DLD1 (cell line): ENCODE data around the gene ONECUT2.
"Not testable (repeated sequence)": the region's sequence is repeated elsewhere in the genome, so short reads cannot be mapped to it uniquely, and the experiment has no call there.

ENCODE experiments used
- in situ Hi-C: cut with HindIII; loops from 2 replicates; pipeline ENCODE4 v1.10.0; 2017; ENCODE audit warnings: low sequenced_read_pairs

The ONECUT2 gene

DNA sequence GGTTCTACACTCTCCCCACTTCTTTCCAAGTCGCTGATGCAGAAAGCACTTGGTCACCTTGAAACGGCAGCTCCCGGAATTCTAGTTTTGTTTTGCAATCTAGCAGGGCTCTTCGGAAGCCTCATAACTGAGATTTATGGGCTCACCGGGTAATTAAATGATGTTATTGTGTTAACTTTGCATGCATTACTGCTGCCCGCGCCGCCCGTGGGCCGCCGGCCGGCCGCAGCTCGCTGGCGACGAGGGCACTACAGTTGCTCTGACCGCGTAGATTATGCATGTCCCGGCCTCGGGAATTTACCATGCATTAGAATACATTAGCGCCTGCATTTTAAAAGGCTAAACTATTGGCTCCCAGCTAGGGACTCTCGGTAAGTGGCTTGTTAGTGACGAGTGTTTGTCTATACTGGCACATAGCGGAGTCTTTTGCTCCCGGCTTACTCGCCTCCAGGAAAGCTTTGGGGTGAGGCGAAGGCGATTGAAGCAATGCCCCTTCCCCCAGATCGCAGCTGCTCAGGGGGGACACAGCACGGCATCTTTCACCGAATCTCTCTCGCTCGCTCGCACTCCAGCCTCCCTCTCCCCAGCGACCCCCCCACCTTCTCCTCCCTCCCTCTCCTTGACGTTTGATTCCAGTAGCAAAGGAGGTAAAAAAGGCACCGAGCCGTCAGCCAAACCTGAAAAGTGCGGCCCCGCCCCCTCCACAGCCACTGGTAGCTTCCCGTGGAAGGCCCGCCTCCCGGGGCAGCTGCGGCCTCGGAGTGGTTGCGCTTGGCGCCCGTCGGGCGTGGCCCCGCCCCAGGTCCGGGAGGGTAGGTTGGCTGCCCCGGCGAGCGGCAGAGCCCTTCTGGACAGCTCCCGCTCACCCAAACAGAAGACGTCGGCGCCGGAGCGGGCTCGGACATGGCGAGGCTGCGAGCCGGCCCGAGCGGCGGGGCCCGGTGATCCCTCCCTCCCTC is at the start of gene ONECUT2:
ONECUT2 (plus strand) TSS at position 839 of the 959 bp plus-strand sequence. CDS start 343 bp downstream, outside the sequence.
- in situ Hi-C loops = no loop called here

DNA sequence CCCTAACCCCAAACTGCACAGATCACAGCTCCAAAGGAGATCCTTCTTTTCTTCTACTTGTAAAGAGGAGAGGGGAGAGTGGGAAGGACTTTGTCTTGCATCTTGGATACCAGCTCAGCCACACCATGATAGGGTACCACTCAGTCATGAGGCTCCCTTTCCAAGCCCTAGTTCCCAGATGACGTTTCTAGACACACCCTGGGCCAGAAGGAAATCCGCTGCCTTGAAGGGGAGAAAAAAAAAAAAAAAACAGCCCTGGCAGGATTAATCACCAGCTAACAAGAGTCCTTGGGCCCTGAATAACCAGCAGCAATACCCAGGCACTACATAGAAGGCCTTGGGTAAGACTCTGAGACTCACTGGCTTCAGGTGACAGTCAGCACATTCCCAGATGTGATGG is 45.9 kb upstream of the ONECUT2 start:
- in situ Hi-C loops = no loop called here

DNA sequence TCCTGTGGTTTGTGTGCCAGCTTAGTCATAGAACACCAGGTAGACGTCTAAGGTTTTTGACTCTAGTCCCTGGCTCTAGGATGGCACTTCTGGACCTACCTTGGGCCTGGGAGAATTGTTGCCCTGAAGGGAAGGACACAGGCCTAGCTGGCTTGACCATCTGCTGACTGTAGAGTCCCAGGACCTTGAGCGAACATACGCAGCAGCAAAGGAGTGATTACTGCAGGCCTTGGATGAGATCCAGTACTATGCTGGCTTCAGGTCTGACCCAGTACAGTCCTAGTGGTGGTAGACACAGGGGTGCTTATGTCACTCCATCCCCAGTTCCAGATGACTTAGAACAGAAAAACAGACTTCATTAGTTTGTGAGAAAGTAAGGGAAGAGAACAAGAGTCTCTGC is 45.1 kb upstream of the ONECUT2 start:
- in situ Hi-C loops = no loop called here

DNA sequence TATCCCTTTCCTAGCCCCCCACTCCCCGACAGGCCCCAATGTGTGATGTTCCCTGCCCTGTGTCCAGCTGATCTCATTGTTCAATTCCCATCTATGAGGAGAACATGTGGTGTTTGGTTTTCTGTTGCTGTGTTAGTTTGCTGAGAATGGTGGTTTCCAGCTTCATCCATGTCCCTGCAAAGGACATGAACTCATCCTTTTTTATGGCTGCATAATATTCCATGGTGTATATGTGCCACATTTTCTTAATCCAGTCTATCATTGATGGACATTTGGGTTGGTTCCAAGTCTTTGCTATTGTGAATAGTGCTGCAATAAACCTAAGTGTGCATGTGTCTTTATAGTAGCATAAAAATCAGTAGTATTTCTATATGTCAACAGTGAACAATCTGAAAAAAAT is 40.4 kb upstream of the ONECUT2 start:
- in situ Hi-C loops = not testable (repeated sequence)

DNA sequence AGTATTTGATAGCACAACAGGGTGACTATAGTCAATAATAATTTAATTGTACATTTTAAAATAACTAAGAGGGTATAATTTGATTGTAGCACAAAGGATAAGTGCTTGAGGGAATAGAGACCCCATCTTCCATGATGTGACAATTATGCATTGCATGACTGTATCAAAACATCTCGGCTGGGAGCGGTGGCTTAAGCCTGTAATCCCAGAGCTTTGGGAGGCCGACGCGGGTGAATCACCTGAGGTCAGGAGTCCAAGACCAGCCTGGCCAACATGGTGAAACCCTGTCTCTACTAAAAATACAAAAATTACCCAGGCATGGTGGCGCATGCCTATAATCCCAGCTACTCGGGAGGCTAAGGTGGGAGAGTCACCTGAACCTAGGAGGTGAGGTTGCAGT is 38.3 kb upstream of the ONECUT2 start:
- in situ Hi-C loops = not testable (repeated sequence)

DNA sequence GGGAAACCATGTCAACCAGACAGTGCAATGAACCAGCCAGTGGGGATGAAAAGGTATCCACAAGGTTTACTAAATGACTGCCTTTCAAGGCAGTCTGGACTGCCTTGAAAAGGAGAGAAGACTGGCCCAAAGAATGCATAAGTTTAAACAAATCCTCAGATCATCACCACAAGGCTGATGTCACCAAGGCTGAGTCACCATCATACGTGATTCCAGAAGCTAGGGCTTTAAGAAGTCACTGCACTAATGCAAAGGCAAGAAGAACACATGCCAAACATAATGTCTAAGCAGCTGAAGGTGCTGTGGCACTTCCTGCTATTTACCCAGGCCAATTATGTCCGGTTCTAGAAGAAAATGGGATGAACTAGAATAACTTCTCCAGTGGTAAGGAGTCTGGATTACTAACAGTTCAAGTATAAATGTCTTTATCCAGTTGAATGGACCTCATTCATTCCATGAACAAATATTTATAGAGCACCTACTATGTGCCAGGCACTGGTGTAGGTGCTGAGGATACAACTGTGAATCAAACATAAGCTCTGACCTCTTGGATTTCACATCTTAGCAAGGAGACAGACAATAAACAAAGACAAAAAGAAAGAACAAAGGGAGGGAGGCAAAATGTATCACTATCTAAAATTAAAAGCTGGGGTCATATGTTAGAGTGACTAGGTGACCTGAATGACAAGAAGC is 37.6 kb upstream of the ONECUT2 start:
- in situ Hi-C loops = no loop called here

DNA sequence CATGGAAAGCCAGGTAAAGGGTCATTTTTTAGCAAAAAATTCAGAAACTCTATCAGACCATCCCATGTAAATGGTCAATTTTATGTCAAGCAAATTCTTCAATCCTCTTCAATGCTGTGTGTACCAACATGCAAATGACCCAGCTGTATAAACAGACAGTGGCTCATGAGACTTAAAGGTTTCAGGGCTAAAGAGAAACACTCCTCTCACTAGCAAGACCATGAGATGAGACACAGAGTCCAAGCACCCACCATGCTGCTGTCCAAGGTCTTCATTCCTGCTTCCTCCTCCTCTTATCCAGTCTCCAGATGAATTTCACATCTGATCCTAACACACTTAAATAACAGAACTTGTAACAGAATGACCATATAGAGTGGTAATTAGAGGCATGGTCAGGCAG is 30.8 kb upstream of the ONECUT2 start:
- in situ Hi-C loops = no loop called here

DNA sequence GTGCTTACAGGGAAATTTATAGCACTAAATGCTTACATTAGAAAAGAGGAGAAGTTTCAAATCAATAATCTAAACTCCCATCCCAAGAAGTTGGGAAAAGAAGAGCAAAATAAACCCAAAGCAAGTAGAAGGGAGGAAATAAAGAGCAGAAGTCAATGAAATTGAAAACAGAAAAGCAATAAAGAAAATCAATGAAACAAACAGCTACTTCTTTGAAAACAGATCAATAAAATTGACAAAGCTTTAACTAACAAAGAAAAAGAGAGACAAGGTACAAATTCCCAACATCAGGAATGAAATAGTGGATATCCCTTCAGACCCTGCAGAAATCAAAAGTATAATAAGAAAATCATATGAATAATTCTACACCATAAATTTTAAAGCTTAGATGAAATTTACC is 25.5 kb upstream of the ONECUT2 start:
- in situ Hi-C loops = no loop called here

DNA sequence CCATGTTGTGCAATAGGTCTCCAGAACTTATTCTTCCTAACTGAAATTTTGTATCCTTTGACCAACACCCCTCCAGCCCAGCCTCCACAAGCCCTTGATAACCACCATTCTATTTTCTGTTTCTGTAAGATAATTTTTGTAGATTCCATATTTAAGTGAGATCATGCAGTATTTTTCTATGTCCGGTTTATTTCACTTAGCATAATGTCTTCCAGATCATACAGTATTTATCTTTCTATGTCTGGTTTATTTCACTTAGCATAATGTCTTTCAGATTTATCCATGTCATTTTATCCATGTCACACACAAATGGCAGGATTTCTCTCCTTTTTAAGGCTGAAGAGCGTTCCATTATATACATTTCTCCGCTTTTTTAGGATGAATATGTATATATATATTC is 24.4 kb upstream of the ONECUT2 start:
- in situ Hi-C loops = no loop called here

DNA sequence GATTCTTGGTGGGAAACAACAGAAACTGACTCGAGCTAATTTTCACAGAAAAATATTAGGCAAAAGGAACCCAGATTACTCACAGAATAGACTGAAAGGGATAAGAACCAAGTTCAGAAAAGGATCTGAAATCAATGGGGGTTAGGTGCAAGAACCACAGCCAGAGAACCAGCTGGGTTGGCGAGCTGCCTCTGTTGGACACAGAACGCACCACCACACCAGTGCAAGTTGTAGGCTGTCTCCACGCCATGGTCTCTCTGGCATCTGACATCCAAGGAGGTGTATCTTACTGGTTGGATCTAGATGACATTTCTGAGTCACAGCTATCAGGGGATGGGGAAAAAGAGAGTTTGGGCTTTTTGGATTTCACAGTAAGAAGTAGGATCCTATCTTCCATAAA is 18.6 kb upstream of the ONECUT2 start:
- in situ Hi-C loops = no loop called here

DNA sequence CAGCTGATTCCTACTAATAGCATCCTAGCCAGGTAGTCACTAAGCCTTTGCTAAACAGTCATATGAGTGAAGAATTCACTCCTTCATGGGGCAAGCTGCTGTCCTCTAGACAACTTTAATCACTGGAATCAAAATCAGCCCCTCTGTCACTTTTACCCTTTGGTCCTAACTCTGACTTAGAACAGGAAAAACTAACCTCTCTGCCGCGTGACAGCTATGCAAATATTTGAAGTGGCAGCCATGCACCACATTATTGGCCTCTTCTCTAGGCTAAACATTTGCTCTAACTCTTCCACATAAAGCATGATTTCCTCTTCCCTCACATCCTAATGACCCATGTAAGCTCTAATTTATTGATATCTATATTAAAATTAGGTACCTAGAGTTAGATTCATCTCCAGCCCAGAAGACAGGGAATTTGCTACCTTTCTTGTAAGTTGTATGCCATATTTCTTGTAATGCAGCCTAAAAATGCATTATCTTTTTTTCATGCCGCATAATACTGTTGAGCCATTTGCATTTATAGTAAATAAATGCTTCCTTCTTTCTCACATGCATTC is 12.8 kb upstream of the ONECUT2 start:
- in situ Hi-C loops = no loop called here

DNA sequence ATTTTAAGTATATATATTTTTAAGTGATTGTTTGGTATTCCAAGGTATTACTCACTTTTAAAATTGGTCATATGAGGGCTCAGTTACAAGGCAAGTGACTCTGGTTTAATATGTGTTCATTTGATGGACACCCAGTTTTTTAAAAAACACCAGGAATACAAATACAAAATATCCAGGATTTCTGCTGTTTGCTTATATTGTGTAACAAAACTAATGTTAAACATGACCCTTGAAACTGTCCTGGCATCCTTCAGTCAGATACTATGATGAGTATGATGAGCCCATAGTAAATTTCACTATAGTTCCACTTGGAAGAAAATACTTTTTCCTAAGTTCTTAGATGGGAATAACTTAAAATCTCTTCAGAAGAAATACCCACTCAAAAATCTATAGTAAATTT is 11.4 kb upstream of the ONECUT2 start:
- in situ Hi-C loops = no loop called here

DNA sequence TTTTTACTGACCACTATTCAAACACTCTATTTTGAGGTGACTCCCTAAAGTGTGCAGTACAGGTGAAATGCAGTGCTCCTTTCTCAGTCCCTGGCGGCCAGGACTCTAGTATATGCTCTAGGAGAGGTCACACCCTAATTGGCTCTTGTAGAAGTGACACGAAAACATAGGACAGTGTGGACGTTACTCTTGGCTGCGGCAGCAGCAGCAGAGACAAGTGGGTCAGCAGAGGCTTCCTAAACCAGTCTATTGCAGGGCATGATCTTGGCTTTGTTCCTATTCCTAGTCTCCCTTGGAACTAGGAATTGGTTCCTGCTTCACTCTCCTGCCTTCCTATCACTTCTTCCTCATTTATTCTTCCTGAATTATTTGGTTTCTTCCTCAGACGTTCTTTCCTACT is 10.1 kb upstream of the ONECUT2 start:
- in situ Hi-C loops = no loop called here

DNA sequence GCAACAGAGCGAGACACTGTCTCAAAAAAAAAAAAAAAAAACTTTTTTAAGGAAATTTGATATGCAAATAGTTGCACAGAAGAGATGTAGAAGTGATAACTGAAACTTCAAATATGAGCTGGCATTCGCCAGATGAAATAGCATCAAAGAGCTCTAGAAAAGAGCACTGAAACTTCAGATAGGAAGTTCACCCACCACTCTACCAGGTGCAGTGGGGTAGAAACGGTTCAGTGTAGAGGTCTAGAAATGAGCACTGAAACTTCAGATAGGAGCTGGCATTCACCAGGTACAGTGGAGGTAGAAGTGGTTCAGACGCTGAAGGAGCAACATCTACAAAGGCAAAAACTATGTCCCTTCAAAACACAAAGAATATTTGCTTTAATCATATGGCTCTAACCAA is 9.0 kb upstream of the ONECUT2 start:
- in situ Hi-C loops = no loop called here

DNA sequence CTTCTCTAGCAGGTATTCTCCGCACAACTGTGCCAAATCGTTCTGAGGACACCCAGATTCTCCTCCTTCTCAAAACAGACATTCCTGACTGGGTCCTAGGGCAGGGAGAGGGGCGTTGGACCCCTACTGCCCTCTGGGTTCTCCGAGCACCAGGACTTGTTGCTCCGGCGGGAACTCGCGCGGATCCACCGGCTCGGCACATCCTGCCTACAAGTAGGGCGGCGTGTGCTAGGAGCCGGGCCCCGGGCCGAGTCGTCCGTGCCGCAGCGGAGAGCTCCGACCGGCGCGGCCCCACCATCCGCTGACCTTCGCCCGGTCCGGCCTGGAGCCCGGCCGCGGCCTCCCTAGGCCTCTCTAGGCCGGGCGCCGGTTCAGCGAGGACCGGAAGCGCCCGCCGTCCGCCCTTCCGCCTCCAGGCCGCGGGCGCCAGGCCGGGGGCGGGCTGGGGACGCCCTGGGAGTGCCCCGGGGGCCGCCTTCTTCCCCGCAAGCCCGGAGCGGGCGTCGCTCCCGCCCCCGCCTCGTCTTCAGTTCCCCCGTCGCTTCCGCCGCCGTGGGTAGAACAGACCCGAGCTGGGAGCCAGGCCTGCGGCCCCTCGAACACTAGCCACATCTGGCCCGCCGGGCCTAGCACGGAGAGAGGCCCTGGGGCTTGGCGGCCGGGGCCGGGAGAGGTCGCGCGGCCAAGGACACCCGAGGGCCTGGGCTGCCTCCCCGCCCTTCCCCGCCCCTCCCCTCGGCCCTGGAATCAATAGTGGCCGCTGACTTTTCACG is 7.6 kb upstream of the ONECUT2 start:
- in situ Hi-C loops = no loop called here

DNA sequence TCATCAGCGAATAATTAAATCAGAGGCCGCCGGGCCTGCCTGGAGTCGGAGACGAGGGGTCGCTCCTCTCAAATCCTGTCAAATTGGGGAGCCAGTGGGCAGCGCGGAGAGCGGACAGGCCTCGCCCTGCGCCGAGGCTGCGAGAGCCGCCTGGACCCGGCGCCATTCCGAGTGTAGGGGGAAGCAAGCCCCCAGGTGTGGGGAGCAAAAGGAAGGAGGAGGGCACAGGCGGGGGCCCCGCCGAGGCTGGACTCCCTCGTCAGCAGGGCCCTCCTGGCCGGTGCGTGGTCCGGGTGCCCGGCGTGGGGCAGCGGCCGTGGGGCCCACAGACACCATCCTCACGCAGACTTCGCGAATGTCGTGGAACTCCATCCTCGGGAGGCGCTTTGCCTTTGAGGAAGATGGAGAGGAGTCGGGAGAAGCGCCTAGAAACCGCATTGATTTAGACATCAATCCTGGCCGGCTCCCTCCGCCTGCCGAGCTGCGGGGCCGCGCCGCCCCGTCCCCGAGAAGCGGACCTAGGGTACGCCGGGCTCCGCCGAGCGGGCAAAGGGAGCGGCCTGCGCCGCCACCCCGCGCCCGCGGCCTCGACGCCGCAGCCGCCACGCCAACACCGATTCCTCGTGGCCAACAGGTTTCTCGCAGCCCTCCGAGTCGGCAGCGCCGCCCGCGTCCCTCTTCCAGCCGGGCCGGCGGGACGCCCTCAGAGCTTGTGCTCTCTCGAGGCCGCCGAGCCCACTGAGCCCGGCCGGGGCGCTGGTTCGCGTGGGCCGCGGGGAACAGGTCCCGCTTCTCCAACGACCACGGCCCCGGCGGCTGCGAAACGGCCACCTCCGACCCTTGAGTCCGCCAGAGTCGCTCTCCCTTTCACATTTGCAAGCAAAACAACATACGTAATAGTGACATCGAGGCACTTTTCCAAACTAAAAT is 6.7 kb upstream of the ONECUT2 start:
- in situ Hi-C loops = no loop called here

DNA sequence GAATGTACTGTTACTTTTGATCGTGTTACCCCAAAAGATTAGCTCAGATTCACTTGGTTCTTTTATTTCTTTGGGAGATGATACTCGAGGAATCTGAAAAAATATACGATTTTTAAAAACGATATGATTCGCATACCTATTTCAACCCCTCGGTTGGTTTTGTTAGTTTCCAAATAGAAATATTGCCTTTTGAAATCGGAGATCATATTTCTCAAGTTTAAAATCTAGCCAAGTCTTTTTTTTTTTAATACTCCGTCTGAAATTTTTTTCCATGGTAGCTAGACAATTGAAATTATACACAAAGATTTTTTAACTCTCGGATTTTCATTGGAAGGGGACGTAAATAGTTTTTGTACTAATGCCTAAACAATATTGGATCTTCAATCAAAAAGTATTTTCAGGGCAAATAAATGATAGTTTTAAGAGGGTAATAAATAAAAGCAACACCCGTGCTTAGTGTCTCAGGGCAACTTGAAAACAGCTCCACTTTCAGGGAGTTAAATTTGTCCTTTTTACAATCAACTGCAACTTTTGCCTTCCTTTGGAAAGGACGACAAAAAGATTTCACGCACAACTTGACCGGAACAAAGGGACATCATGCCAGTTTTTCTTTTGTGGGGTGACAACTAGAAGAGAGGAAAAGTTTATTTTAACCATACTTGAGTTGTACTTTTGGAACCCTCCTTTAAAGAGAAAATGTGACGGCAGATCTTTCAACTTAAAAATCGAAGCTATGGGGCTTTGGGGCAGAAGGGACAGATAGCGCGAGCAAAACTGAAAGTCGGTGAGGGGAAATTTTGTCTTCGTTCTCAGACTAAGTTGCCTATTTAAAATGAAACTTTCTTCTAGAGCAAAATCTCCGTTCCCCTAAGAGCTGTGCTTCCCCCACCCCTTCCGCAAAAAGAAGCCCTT is 5.8 kb upstream of the ONECUT2 start:
- in situ Hi-C loops = no loop called here

DNA sequence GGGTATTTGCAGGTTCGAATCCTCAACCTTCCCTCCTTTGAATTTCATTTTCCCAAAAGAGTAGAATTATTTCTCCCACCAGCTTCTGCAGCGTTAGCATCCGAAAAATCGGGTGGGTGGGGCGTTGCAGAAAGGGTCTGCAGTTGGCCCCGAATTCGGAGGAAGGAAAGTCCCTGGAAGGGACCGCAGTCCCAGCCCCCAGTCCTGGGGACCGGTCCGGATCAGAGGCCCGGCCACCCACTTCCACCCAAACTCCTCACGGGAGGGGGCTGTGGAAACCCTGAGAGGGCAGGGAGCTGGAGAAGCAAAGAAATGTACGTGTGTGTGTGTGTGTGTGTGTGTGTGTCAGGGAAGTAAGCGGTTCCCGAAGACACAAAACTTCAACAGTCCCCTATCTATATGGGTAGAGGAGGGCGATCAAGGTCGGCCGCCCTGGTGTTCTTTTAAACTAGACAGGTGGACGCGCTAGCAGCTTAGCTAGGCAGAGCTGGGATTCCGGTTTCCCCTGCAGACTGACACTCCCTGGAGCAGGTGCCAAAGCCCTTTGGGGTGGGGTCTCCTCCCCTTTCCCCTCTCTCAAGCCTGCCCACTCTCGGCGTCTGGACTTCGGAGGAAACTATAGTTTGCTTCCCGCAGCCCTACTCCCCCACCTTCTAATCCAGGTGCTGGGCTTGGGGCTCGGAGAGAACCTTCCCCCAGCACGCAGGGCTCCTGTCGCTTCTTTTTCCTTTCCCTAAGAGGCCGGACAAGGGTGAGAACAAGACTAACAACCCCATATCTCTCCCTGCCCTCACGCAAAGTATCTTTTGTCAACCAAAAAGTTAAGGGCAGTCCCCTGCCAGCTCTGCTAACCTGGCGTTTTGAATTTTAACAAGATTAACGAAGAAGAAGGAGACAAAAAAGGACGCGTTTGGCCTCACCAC is 4.8 kb upstream of the ONECUT2 start:
- in situ Hi-C loops = no loop called here
